Left ventricle myocardium superior (tissue), 1 donor: Measurements from ENCODE around the gene XCR1. TPM values are rescaled to one million over a fixed set of nuclear protein-coding genes. Genes with fewer than 3 reads are reported as not detected.
A peak's percentile ranks its signal among the peaks of the same experiment; 100 is the strongest.
"Not testable (repeated sequence)": the region's sequence is repeated elsewhere in the genome, so short reads cannot be mapped to it uniquely, and the experiment has no call there.

Experiments
- ATAC-seq: fragments of 200-7000 bp; cut with Tn5 transposase; one replicate; pipeline ENCODE4 v1.9.1; 2020; ENCODE audit warnings: mild to moderate bottlenecking, moderate library complexity
- DNase-seq: peaks from one replicate; pipeline ENCODE4 v3.0.0-alpha.2; 2020
- intact Hi-C: fragments of 100-400 bp; cut with micrococcal nuclease; formaldehyde crosslinking; loops from one replicate; pipeline ENCODE4 v1.11.0; 2022
- long read RNA-seq: library from polyadenylated mRNA; unstranded; transcript quantifications from one replicate; pipeline ENCODE4 v2.0.0, GENCODE V29; 2021
- total RNA-seq: library from RNA; stranded (reverse); fragmentation: NEBNext Ultra II Directional; extraction: Animal tissue kit (Norgen Biotek cat#: 25700); gene quantifications from one replicate; pipeline ENCODE4 v1.2.1, GENCODE V29; 2021
- donor health status: DM: no; HTN: yes; CAD: no; lungs with severe emphysema.

Gene XCR1, protein sequence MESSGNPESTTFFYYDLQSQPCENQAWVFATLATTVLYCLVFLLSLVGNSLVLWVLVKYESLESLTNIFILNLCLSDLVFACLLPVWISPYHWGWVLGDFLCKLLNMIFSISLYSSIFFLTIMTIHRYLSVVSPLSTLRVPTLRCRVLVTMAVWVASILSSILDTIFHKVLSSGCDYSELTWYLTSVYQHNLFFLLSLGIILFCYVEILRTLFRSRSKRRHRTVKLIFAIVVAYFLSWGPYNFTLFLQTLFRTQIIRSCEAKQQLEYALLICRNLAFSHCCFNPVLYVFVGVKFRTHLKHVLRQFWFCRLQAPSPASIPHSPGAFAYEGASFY
- not detected for total RNA-seq
- long read RNA-seq: 0 reads

DNA sequence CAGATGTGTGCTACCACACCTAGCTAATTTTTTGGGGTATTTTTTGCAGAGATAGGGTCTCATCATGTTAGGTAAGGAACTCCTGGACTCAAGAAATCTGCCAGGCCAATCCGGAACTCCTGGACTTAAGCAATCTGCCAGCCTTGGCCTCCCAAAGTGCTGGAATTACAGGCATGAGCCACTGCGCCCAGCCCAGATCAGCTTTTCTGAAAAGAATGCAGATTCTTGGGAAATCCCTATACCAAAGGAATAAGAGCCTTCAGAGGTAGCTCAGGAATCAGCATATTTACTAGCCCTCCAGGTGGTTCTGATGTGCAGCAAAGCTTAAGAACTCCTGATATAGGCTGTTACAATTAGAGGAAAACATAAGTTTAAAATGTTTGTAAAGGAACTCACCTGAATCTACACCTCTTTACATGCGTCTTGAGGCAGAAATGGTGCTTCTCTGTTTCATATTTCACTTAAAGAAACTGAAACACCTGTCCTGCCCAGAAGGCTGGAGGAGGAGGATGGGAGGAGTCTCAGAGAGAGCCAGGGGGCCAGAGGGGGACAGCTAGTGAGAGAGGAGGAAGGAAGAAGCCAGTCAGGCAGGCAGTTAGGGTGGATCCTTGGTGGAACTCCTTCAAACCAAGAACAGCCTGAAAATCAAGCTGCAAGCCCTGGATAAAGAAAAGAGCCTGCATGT, at the start of gene XCR1:
TSS of gene XCR1 (minus strand) at position 463 of the 685 bp plus-strand sequence. CDS start 5,536 bp downstream, outside the sequence.
- no peak for ATAC-seq
- intact Hi-C loops: no loop called here

DNA sequence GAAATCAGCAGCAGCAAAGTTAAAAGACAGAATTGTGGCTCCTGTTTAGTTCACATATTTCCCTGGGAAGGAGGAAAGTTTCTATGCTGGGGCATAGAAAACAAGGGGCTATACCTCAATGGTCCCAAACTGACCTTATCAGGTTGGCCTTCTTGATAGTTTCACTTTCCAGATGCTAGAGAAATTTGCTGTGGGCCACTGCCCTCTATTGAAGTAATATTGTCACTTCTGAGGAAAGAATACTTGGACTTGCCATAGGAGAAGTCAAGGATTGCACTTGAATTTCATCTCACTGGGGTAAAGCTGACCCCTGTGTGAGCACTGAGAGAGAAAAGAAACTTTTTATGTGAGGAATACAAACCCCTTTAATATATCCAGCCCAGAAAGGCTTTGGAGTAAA, 49.3 kb upstream of the XCR1 start:
- intact Hi-C loops: no loop called here
- ATAC-seq: no peak
- DNase-seq: no peak

More for the DNA sequence above, at the start of gene XCR1:
- no peak for DNase-seq

DNA sequence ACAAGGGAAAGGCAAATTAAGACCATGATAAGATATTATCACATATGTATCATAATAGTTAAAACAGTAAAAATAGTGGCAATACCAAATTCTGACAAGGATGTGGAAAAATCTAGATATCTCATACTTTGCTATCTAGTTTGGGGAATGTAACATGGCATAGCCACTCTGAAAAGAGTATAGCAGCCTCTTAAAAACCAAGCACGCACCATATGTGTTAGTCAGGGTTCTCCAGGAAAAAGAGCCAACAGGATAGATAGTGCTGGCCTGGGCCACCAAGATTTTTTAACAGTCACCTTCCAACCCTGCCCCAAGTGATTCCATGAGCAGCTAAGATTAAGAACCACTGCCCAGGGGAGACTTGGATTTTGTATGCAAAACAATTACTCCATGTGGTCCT, 48.5 kb upstream of the XCR1 start:
- intact Hi-C loops: no loop called here
- no peak for ATAC-seq
- no peak for DNase-seq

DNA sequence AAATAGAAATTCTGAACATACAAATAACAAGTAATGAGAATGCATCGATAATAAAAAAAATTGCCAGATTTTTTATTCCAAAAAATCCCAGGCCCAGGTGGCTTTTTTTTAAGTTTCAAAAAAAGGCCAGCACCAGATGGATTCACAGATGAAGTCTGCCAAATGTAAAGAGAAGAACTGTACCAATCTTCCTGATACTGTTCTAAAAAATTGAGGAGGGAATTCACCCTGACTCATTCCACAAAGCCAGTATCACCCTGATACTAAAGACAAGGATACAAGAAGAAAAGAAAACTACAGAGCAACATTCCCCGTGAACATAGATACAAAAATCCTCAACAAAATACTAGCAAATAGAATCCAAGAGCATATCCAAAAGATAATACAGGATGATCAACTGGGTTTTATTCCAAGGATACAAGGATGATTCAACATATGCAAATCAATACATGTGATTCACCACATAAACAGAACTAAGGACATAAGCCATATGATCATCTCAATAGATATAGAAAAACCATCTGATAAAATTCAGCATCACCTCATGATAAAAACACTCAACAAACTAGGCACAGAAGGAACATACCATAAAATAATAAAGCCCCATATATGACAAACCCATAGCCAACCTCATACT, 44.1 kb upstream of the XCR1 start:
- DNase-seq (no peak), ATAC-seq (no peak)
- intact Hi-C loops: no loop called here

DNA sequence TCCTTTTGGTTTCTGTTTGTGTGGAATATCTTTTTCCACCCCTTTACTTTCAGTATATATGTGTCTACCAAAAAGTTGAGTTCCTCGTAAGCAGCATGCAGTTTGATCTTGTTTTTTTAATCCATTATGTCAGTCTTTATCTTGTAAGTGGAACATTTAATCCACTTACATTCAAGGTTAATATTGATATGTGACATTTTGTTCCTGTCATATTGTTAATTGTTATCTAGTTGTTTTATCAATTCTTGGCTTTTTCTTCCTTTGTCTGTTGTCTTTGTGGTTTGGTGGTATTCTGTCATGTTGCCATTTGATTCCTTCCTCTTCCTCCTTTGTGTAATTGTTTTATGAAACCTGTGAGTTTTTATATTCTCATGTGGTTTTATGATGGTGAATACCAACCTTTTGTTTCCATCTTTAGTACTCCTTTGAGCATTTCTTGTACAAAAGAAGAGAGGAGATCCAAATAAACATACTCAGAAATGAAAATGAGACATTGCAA, 43.4 kb upstream of the XCR1 start:
- DNase-seq (no peak), ATAC-seq (no peak)
- intact Hi-C loops: no loop called here

DNA sequence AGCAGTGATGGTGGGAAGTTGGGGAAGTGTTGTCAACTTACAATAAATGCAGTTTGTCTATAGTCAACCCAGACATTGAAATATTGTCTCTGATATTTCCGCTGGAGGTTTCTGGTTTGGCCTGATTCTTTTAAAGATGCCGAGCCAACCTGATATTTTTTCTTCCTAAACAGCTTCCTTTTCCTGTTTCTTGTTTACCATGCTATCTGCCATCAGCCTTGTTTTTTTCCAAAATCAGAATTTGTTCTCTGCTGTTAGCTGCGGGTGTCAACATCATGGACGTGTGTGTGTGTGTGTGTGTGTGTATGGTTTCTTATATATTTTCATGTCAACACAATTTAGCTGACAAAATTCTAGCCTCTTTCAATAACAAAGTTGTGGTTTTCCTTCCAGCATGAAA, 41.2 kb upstream of the XCR1 start:
- no peak for DNase-seq
- intact Hi-C loops: loop anchor here (10.0 kb wide), 1 partner anchor 304 kb away; no protein-coding TSS in a partner anchor
- no peak for ATAC-seq

DNA sequence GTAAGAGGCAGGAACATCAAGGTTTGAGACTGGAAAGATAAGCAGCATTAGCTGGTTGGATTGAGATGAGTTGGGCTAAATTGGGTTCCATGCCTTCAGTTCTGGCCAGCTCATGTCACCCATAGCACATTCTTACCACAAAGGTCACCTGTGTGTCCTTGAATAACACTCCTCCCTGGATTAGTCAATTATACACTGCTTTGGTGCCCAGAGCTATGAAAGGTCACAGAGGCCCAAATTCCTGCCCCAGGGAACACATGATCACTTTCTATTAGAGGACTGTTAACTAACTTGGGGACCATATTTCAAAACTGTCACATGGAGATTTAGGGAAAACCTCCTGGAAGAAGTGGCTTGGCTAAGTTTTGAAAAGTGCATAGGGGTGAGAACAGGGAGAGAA, 40.1 kb upstream of the XCR1 start:
- intact Hi-C loops: loop anchor here (10.0 kb wide), 1 partner anchor 303 kb away; no protein-coding TSS in a partner anchor
- ATAC-seq (peak; percentile 28), DNase-seq (no peak)

DNA sequence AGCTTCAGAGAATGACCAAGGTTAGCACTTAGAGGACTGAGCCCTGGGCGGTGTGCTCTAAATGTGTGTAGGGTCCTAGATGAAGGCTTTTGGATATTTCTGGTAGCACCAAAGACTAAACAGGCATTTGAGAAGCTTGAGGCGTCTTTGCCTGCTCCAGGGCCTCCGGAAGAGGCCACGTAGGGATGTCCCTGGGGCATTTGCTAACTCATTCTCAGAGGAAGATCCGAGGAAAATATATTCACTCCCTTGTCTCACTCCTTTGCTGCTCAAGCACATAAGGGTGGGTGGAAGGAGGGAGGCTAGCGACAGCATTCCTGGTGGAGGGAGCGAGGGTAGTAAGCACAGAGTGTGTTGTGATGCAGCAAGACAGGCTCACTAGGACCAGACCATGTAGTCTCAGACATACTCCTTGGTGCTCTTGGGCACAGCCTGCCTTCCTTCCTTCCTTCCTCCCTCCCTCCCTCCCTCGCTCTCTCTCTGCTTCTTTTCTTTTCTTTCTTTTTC, 38.5 kb upstream of the XCR1 start:
- no peak for ATAC-seq
- intact Hi-C loops: loop anchor here (10.0 kb wide), 1 partner anchor 301 kb away; no protein-coding TSS in a partner anchor
- DNase-seq: no peak

DNA sequence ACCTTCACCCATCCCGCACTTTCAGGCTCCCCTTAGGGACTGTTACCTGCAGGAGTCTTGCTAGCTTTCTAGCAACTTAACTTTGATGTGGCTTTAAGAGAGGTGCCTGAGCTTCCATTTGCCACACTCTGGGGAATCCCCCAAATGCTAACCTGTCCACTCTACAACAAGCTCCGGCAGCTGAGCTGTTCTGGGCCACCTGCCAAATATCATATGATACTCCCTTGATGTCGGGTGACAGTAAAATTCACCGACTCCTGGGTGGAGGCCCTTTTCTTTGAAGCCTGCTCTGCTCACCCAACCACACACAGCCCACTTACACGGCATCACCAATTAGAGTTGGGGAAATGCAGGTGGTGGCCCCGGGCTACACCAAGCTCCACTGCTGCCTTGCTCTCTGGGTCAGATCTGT, 38.0 kb upstream of the XCR1 start:
- ATAC-seq (peak; percentile 78), DNase-seq (peak; percentile 31)
- intact Hi-C loops: loop anchor here (10.0 kb wide), 1 partner anchor 300 kb away; no protein-coding TSS in a partner anchor

DNA sequence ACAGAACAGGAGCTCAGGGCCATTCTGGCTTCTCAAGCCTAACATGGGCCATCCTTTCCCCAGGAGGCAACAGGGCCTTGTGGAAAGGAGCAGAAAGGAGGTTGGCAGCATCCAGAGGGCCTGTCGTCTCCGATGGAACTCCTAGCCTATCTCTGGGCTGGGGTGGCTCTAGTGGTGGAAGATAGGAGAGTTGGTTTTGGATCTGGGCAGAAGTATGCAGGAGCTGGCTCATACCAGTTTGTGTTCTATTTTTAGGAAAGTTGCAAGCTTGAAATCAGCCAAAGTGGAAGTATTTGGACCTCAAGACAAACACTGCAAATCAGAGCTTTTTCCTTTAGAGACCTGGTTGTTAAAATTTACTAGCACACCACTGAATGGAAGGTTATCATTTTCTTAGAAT, 35.4 kb upstream of the XCR1 start:
- DNase-seq (peak; percentile 40), ATAC-seq (peak; percentile 83)
- intact Hi-C loops: loop anchor here (10.0 kb wide), 1 partner anchor 298 kb away; no protein-coding TSS in a partner anchor

DNA sequence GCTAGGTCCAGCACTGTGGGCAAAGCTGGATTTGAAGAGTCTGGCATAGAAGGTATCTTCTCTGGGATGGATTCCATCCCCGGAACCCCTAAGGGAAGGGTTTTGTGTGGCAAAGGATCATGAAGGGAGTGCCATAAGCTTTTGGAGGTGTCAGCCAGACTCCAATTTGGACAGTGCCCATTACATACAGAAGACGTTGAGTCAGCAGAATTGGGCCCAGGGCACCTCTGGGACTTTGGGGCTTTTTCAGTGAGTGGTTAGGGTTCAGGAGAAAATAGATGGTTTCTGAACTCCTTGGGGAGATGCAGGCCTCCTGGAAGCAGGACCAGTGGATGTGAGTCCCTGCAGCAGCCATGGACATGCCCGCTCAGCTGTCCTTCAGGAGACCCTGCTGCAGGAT, 34.6 kb upstream of the XCR1 start:
- DNase-seq (no peak), ATAC-seq (no peak)
- intact Hi-C loops: loop anchor here (10.0 kb wide), 1 partner anchor 297 kb away; no protein-coding TSS in a partner anchor

DNA sequence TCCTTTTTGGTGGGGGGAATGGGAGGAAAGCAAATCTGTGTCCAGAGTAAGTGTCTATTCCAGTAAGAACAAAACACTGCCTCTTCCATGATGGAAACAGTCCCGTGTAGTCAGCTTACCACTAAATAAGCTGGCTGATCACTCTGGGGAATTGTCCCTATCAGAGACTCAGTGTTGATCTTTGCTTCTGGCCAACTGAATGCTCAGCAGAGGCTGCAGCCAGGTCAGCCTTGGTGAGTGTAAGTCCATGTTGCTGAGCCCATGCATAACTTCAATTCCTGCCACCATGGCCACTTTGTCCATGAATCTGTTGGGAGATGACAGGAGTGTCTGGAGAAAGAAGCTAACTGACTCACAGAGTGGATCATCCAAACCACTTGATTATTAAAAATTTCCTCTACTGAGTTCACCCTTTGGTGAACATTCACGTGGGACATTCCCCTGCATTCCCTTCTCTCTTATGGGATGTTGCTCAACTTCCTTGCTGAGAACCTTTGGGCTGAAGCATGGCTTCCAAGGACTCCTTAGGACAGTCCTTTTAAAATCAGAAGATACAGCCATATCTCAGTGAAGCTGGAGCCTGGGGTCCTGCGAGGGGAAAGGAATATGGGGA, 33.9 kb upstream of the XCR1 start:
- intact Hi-C loops: loop anchor here (10.0 kb wide), 1 partner anchor 296 kb away; no protein-coding TSS in a partner anchor
- DNase-seq (no peak), ATAC-seq (no peak)

DNA sequence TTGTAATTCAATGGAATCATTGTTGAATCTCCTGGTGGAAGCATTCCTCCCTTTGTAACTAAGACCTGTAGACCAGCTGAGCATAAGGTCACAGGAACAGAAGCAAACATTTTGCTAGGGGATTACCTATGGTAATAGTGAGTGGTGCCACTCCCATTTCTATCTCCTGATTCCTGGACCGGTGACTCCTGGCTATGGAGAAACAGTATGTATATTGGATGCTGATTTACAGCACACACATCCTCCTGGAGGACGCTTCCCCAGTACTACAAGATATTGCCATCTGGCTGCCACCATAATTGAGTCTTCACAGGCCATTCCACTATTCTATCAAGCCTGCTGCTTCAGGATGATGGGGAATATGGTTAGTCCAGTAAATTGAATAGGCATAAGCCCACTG, 33.3 kb upstream of the XCR1 start:
- intact Hi-C loops: loop anchor here (10.0 kb wide), 1 partner anchor 296 kb away; no protein-coding TSS in a partner anchor
- no peak for ATAC-seq
- DNase-seq: no peak

DNA sequence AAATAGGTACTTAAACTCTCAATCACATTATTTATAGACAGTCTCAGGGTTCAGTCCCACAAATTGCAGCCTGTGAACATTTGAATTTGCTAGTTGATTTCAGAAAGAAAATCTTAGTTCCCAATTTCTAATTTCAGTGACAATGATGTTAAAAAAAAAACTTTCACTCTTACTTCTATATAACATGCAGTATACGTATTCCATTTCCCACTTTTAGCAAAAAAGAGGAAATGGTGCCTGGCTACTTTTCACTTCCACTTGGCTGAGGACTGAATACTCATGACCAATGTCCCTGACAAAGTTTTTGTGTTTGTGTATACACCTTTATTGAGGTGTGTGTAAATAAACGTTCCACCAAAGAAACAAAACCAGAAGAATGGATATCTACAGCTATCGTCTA, 32.1 kb upstream of the XCR1 start:
- no peak for ATAC-seq
- no peak for DNase-seq
- intact Hi-C loops: no loop called here

DNA sequence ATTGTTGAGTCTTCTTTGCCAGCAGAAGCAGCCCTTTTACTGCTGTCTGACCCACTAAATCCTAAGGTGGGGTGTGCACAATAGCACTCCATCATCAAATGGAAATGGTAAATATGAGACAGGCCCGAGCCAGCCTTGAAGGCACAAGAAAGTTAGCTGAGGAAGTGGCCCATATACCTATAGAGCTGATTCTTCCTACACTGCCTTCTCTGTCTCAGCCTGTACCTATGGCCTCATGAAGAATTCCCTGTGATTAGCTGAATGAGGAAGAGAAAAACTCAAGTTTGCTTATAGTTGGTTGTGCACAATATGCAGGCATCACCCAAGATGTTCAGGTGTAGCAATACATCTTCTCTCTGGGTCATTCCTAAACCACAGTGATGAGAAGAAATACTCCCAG, 31.7 kb upstream of the XCR1 start:
- ATAC-seq (no peak), DNase-seq (no peak)
- intact Hi-C loops: no loop called here

DNA sequence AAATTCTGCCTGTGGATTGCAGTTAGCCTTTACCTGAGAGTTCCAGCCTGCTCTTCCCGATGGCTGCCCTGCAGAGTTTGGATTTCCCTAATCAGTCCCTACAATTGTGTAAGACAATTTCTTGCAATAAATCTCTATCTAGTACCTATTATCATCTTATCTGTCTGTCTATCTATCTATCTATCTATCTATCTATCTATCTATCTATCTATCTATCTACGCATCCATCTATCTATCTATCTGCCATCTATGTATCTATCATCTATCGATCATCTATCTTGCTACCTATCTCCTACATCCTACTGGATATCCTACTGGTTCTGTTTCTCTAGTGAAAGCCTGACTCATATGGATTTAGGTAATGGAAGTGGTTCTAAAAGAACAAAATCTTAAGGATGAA, 30.4 kb upstream of the XCR1 start:
- no peak for ATAC-seq
- intact Hi-C loops: no loop called here
- no peak for DNase-seq

DNA sequence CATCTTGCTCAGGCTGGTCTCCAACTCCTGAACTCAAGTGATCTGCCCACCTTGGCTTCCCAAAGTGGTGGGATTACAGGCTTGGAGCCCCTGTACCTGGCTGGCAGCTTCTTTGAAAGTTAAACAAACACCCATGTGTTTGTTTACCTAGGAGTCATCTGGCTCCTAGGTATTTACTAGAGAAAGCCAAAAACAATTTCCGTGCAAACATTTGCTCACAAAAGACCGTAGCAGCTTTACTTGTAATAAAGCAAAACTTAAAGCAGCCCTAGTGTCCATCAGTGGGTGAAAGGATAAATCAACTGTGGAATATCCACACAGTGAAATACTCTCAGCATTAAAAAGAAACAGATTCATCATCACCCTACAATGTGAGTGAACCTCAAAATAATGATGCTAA, 29.4 kb upstream of the XCR1 start:
- intact Hi-C loops: no loop called here
- ATAC-seq: no peak
- no peak for DNase-seq

DNA sequence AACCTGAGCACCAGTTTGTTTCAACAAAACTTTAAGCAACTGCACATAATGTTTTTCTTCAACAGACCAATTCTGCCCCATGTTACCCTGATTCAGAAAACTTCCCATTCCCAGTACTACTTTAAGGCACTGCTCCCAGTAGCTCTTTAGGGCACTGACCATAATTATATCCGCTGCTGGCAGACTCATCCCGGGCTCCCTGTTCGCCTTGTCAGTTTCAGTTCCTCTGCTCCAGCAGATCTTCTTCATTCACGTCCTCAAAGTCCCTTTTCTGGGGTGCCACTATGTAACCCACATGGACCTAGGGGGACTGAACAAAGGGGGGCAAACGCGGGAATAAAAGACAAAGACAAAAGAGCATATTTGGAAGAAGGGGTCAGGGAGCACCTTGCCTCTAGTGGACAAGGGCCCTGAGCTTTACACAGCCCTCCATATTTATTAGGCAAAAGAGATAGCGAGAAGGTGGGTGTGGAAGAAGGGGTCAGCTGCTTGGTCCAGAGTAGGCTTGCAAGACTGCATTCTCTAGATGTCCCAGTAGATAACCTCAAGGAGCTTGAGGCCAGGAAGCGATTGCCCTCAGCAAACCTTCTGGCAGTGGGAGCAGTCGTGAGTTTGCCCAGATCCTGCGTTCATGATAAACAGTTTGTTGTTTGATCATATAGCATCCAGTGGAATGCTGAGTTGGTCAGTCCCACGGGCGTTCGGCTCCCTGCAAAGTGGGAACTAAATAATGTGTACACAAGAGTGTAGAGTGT, 26.7 kb upstream of the XCR1 start:
- intact Hi-C loops, ATAC-seq, DNase-seq: not testable (repeated sequence)
